Left forelimb (tissue), 1 donor: ENCODE measurements around the gene LENEP.

Experiments
- DNase-seq: peaks from one replicate; pipeline ENCODE4 v3.0.0-alpha.2; 2018; ENCODE audit warnings: low spot score

Gene LENEP

GRCh38 chr1:155026588-155026987 lies 33.2 kb downstream of the LENEP start:
- no peak for DNase-seq

- no peak for DNase-seq
These were observed 36.3 kb downstream of the LENEP start for GRCh38 chr1:155029513-155030242.

GRCh38 chr1:155030243-155030795 lies 36.9 kb downstream of the LENEP start:
- DNase-seq = no peak

GRCh38 chr1:155030899-155031298 lies 37.5 kb downstream of the LENEP start:
- DNase-seq = no peak

GRCh38 chr1:155032886-155033285 lies 39.5 kb downstream of the LENEP start:
- DNase-seq = no peak

GRCh38 chr1:155033524-155033923 lies 40.1 kb downstream of the LENEP start, which contains the start of the genes DCST1 and DCST2:
Gene DCST1, plus strand, starts transcription at chr1:155033824. Its CDS starts 213 bp downstream, at chr1:155034037.
Gene DCST2, minus strand, starts transcription at chr1:155033781. Its CDS starts 80 bp downstream, at chr1:155033701.
- no peak for DNase-seq

- DNase-seq = no peak
These were observed 41.2 kb downstream of the LENEP start for GRCh38 chr1:155034318-155035208.

- no peak for DNase-seq
These were observed 42.5 kb downstream of the LENEP start for GRCh38 chr1:155035936-155036335.

GRCh38 chr1:155037043-155037442 lies 43.7 kb downstream of the LENEP start:
- no peak for DNase-seq

- DNase-seq = no peak
These were observed 44.6 kb downstream of the LENEP start for GRCh38 chr1:155037851-155038441.

- DNase-seq = no peak
These were observed 45.4 kb downstream of the LENEP start for GRCh38 chr1:155038602-155039307.

GRCh38 chr1:155039308-155039669 lies 45.9 kb downstream of the LENEP start:
- no peak for DNase-seq

- DNase-seq = no peak
These were observed 47.1 kb downstream of the LENEP start for GRCh38 chr1:155040358-155041093.

- DNase-seq = no peak
These were observed 49.4 kb downstream of the LENEP start for GRCh38 chr1:155042789-155043188.

GRCh38 chr1:155043301-155043702 lies 49.9 kb downstream of the LENEP start:
- no peak for DNase-seq

GRCh38 chr1:155043793-155044192 lies 50.4 kb downstream of the LENEP start:
- no peak for DNase-seq
